Activated CD8-positive, alpha-beta memory T cell treated with anti-CD3 and anti-CD28 coated beads, Interleukin-2, amount 50 U/mL, for 4 hours (primary cell): ENCODE results near the gene CIROP.

Experiments
- DNase-seq: peaks from one replicate; pipeline ENCODE4 v3.0.0-alpha.2; 2020

CIROP gene

GRCh38 chr14:23091294-23092225 is 13.2 kb downstream of the CIROP start:
- DNase-seq: no peak

DNA sequence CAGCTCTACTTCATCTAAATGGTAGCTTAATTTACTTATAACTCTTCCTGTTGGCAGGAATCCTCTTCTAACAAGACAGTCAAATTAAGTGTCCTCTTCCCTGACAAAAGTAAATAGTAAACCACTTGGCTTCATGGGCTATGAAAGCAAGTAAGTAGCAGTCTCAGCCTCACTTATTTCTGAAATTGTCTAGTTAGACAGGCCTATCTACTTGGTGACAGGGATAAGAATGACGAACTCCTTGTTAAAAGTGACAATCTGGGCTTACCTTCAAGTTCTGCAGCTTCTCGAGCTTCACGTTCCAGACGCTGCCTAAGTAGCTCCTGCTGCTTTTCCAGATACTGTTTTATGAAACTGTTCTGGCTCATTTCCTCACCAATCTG is 14.5 kb downstream of the CIROP start:
- no peak for DNase-seq

GRCh38 chr14:23089498-23090253 is 15.1 kb downstream of the CIROP start:
- DNase-seq: no peak

- no peak for DNase-seq
Measured at GRCh38 chr14:23086565-23086964, 18.2 kb downstream of the CIROP start.

DNA sequence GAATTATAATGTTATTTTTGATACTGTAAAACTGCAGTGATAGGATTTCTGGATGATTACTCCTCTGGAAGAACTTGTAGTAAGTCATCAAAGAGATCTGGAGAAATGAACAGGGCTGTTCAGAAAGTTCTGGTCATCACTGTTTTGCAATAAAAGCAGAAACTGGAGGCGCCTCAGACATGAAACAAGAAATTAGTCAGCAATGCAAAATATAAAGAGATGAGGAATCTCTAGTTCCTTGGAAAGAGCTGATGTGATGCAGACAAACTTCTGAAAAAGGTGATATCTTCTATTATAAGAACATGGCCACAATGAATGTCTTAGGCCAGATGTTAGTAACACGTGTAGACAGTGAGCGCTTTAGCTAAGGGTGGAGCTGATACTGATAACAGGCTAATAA is 19.3 kb downstream of the CIROP start:
- no peak for DNase-seq

GRCh38 chr14:23080474-23080873 is 24.3 kb downstream of the CIROP start:
- no peak for DNase-seq

DNA sequence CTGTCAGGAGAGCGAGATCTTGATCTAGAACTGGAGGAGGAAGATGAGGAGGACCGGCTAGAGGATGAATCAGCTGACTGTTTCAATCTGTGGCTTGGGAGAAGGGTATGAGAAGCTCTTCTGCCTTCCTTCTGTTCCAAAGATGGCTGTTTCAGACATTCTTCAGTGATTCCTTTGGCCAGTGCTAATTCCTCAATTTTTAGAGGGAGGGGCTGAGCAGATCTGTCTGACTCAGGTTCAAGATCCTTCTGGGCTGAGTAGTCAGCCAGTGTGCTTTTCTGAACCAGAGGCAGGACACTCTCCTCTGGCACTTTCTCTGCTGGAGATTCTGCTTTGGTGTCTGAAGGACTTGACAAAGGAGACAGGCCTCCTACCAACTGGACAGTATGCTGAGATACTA is 25.1 kb downstream of the CIROP start:
- no peak for DNase-seq

- DNase-seq: no peak
Measured at GRCh38 chr14:23078692-23079116, 26.1 kb downstream of the CIROP start.

DNA sequence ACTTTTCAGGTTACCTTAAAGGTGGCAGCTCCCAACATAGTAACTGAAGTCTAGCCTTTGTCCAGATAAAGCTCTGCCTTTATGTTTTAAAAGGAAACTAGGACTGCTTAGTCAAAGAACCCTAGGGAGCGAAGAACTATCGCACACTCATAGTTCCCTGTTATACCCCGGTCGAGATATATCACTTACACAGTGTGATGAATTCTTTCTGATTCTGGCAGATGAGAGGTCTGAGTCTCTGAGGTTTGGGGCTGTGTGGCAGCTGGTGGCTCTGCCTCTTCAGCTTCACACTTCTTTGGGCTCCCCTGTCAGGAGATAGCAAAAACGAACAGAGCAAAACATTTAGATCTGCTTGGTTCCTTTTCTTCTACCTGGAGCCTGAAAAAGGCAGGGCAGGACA is 26.8 kb downstream of the CIROP start:
- no peak for DNase-seq

DNA sequence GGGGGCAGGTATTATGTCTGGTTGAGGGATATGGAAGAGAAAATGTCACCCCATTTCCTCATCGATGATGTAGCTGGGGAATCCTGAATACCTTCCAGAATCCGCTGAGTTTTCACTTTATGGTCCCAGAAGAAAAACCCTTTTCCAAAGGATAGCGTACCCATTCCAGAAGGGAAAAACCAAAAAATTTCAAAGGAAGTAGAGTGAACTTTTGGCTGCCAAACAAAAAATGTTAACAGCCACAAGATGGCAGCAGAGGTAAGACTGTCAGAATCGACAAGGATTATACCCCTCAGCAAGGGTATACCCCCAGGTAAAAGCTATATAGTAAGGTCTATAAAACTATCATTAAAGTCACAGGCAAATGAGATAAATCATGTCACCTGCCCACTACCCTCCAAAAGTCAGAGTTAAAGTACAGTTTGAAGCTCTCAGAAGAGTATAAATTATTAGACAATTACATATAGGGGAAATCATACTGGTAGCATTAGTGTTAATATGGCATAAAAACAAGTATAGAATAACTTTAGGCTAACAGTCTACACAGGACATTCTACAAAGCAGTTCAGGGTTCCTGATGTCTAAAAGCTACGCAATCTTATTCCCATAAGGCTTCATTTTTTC is 27.9 kb downstream of the CIROP start:
- no peak for DNase-seq

DNA sequence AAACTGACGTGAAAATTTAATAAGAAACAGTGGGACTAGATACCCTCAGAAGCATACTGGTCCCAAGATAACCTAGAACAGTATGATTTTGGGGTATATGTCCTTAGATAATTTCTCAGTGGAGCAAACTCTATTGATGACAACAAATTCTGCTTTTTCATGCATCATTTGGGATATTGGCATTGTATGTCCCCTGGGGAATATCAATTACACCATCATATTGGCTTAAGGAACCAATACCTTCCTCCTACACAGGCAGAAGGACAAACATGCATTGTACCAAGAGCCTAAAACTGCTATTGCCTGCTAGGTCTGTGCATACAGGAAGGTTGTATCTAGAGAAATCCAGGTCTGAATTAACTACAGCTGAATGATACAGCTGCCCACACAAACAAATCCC is 29.9 kb downstream of the CIROP start:
- DNase-seq: no peak

DNA sequence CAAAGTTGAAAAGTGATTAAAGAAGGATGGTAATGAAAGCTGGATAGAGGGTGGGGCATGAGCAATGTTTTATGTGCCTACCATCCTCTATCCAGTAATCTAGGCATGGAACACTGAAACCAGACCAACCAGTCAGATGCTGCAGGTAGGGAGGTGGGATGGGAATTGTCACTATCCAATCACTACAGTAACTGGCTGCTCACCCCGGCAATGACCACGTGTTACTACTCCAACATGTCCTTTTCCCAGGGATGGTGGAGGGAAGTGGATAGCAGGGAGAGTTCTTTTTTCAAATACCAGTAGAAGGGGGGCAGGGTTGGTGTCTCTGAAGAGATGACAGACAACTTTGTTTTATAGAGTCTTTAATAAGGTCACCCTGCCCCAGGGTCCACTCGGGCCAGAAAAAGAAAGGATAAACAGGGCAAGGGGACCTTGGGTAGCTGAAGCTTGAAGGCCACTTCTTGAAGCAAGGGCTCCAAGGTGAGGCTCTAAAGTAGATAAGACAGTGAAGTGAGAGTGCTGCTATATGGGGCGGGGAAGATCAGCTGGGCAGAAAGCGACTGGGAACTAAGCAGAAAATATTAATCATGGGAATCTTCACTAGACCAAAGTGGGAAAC is 32.8 kb downstream of the CIROP start:
- no peak for DNase-seq

DNA sequence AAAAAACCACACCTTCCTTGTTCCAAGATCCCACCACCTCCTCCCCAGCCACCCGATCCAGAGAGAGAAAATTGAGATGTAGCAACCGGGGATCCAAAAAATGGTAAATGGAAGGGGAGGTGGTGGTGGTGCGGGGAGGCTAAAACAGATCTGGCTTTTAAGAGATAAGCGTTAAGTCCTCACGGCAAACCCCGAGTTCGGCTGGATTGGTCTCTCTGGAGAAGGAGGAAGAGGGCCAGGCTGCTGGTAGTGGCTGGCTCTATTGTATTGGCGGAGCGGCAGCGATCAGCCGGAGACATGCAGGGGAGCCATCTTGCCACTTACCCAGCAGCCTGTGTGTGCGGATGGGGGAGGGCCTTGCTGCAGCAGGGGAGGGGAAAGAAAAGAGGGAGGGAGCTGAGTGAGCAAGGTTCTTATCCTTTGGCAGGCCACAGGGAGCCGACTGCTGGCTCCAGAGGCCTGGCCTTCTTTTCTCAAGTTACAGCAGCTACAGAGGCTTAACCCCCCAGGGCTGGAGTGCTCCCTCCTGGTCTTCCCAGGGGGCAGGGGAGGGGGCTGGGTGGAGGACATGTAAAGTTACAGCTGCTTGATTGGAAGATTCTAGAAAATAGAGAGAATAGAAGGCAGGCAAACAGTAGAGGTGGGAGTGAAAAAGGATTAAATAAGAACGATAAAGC is 33.4 kb downstream of the CIROP start:
- DNase-seq: peak; percentile 73

- no peak for DNase-seq
Measured at GRCh38 chr14:23070262-23071129, 34.3 kb downstream of the CIROP start.

GRCh38 chr14:23069413-23069806 is 35.4 kb downstream of the CIROP start:
- DNase-seq: no peak

GRCh38 chr14:23068789-23069412 is 35.9 kb downstream of the CIROP start:
- peak; percentile 69 for DNase-seq

DNA sequence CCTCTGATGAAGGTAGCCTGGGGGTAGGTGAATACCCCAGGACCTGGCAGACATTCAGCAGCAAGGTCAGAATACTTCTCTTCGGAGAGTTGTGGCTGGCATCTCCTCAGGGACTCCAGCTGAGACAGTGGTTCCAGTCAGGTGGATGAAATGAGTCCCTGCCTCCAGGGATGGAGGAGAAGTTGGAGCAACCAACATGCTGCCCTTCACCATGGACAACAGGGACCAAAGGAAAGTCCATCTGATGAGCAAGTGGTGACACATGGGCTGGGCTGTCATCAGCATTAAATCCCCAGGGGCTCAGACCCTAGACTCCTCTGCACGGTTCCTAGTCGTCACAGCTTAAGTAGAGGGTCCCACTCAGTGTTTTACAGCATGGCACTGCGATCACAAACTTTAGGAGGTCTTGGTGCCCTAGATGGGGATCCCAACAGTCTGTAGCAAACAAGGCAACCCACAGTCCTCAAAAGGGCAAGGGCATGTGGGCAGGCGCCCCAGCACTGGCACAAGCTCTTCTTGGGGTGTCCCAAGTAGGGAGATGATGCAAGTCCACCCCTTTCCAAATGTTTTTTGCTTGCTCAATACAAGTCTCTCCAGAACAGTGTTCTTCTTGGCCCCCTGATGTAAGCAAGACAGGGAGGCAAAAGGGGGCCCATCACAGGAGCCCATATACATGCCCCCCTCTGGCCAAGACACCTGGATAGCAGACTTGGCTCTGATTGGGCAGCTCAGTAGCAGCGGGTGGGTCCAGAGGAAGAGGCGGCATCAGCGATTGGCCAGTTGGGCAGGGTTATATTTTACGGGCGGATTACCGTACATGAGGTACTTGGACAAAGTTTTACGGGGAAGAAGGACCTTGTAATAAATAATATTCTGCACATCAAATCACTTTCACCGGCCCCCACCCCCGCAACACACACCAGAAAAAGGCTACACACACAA is 36.7 kb downstream of the CIROP start:
- DNase-seq: no peak

GRCh38 chr14:23066855-23067744 is 37.7 kb downstream of the CIROP start:
- no peak for DNase-seq

GRCh38 chr14:23066368-23066767 is 38.4 kb downstream of the CIROP start:
- no peak for DNase-seq
